ENCODE measurements around the gene SLC22A3. TPM values are rescaled to one million over a fixed set of nuclear protein-coding genes. Genes with fewer than 3 reads are reported as not detected.

The SLC22A3 gene
- total and polyA plus RNA-seq, 2 of the 4 experiments (the other 2 are of a cell fraction), result not detected

DNA sequence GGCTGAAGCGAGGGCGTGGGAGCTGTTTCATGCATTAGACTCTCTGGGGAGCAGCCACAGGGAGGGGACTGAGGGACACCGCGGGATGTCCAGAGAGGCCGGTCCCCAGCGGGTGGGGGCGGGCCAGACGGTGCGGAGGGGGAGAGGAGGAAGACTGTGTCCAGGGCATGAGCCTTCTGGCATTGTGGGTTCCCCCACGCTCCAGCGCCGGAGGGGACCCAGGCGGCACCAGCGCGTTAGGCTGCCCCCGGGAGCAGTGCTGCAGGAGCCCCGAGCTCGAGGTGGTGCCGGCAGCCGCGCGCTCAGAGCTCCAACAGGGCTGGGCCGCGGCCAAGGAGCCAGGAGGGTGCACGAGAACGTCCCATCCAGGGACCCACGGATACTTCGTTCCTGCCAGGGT lies 14.4 kb downstream of the SLC22A3 start:
- no peaks in the 10 kb centered on the region for H4K20me1 ChIP-seq (ENCODE audit: insufficient read depth, low read length)
- in situ Hi-C loops (cut with MboI; ENCODE audit: low sequenced_read_pairs) (no loop called here), intact Hi-C loops (cut with micrococcal nuclease) (no loop called here), dilution Hi-C loops (cut with HindIII; ENCODE audit: low sequenced_read_pairs, unreplicated experiment) (no loop called here)
- ATAC-seq (ENCODE audit: low read depth) (no peak), DNase-seq (no peak)
- no peak overlapping the region for H2AFZ ChIP-seq (replicated peaks; ENCODE audit: low read length, poor library complexity)
- H3K4me3 ChIP-seq (ENCODE audit: insufficient read depth, low read depth, low read length), result no peak overlapping the region
- no TSS peak for BruUV-seq (replicated peaks)
- H3K18ac ChIP-seq (ENCODE audit: low read depth, low read length), result no peak overlapping the region
- POLR2A ChIA-PET (ENCODE audit: unreplicated experiment), result no interaction called here
- TF ChIP-seq, protein P1, sequence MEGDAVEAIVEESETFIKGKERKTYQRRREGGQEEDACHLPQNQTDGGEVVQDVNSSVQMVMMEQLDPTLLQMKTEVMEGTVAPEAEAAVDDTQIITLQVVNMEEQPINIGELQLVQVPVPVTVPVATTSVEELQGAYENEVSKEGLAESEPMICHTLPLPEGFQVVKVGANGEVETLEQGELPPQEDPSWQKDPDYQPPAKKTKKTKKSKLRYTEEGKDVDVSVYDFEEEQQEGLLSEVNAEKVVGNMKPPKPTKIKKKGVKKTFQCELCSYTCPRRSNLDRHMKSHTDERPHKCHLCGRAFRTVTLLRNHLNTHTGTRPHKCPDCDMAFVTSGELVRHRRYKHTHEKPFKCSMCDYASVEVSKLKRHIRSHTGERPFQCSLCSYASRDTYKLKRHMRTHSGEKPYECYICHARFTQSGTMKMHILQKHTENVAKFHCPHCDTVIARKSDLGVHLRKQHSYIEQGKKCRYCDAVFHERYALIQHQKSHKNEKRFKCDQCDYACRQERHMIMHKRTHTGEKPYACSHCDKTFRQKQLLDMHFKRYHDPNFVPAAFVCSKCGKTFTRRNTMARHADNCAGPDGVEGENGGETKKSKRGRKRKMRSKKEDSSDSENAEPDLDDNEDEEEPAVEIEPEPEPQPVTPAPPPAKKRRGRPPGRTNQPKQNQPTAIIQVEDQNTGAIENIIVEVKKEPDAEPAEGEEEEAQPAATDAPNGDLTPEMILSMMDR (conservative IDR thresholded peaks at IDR 0.05; ENCODE audit: low read depth, low read length), result no peak
- TF ChIP-seq MAZ (IDR thresholded peaks at IDR 0.05; ENCODE audit: borderline replicate concordance, low read depth, low read length) (no peak), NFE2L2 (IDR thresholded peaks at IDR 0.05; ENCODE audit: low read depth, low read length) (no peak), CHD1 (IDR thresholded peaks at IDR 0.05; ENCODE audit: low read depth, low read length) (no peak), RCOR1 (IDR thresholded peaks at IDR 0.05; ENCODE audit: insufficient replicate concordance, low read length) (no peak), RAD21 (IDR thresholded peaks at IDR 0.05; ENCODE audit: low read length) (no peak), POLR2A (IDR thresholded peaks at IDR 0.05; ENCODE audit: low read depth, low read length) (no peak), MXI1 (IDR thresholded peaks at IDR 0.05; ENCODE audit: borderline replicate concordance, low read depth, low read length) (no peak), CEBPB (IDR thresholded peaks at IDR 0.05; ENCODE audit: low read depth, low read length) (no peak), BHLHE40 (IDR thresholded peaks at IDR 0.05; ENCODE audit: low read depth, low read length) (no peak), MAFK (IDR thresholded peaks at IDR 0.05; ENCODE audit: low read depth, low read length) (no peak), SMC3 (IDR thresholded peaks at IDR 0.05; ENCODE audit: low read depth, low read length) (no peak), FOS (IDR thresholded peaks at IDR 0.05; ENCODE audit: low read depth, low read length) (no peak), RFX5 (IDR thresholded peaks at IDR 0.05; ENCODE audit: low read depth, low read length) (no peak)
- TF ChIP-seq, protein P2, sequence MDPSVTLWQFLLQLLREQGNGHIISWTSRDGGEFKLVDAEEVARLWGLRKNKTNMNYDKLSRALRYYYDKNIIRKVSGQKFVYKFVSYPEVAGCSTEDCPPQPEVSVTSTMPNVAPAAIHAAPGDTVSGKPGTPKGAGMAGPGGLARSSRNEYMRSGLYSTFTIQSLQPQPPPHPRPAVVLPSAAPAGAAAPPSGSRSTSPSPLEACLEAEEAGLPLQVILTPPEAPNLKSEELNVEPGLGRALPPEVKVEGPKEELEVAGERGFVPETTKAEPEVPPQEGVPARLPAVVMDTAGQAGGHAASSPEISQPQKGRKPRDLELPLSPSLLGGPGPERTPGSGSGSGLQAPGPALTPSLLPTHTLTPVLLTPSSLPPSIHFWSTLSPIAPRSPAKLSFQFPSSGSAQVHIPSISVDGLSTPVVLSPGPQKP (IDR thresholded peaks at IDR 0.05; ENCODE audit: borderline replicate concordance, low read depth, low read length), result no peak
- TF ChIP-seq, protein P3, sequence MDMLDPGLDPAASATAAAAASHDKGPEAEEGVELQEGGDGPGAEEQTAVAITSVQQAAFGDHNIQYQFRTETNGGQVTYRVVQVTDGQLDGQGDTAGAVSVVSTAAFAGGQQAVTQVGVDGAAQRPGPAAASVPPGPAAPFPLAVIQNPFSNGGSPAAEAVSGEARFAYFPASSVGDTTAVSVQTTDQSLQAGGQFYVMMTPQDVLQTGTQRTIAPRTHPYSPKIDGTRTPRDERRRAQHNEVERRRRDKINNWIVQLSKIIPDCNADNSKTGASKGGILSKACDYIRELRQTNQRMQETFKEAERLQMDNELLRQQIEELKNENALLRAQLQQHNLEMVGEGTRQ (IDR thresholded peaks at IDR 0.05; ENCODE audit: low read depth, low read length), result no peak
- no peaks in the 10 kb centered on the region for H3K79me1 ChIP-seq (ENCODE audit: low read depth in 1 of 2, low read length in 2 of 2)
- no peak overlapping the region for H2AK9ac ChIP-seq (replicated peaks; ENCODE audit: low read depth, low read length, poor library complexity)
- H3K23ac ChIP-seq (ENCODE audit: low read depth, low read length), result no peak overlapping the region
- H3K27ac ChIP-seq (ENCODE audit: insufficient read depth, low read length), result no peak overlapping the region
- H3K4me2 ChIP-seq (ENCODE audit: low read depth, low read length), result no peak overlapping the region
- no peaks in the 10 kb centered on the region for H3K9me1 ChIP-seq (ENCODE audit: insufficient read depth, low read length)
- H3K9me3 ChIP-seq (ENCODE audit: control insufficient read depth, insufficient read depth, low read length), result 0 out of 2 replicates have a peak, but pooled peaks cover 2% of the 10 kb centered on the region
- no peaks in the 10 kb centered on the region for H3K4me1 ChIP-seq (ENCODE audit: control insufficient read depth, insufficient read depth, low read length)
- no peak overlapping the region for H3K4ac ChIP-seq (ENCODE audit: low read depth, low read length)
- no peak overlapping the region for H2BK120ac ChIP-seq (ENCODE audit: low read depth, low read length)
- no peak overlapping the region for H2BK5ac ChIP-seq (ENCODE audit: low read depth, low read length, poor library complexity, severe bottlenecking)
- no peak overlapping the region for H4K91ac ChIP-seq (ENCODE audit: insufficient read depth, low read depth, low read length)
- H3K27me3 ChIP-seq (ENCODE audit: control insufficient read depth, insufficient read depth, low read length), result no peaks in the 10 kb centered on the region
- H4K8ac ChIP-seq (ENCODE audit: low read depth in 2 of 2, low read length in 2 of 2), result no peak overlapping the region
- H4K5ac ChIP-seq (ENCODE audit: low read depth, low read length), result no peak overlapping the region
- H3K9ac ChIP-seq (ENCODE audit: low read depth, low read length), result no peak overlapping the region
- no peak overlapping the region for H3K56ac ChIP-seq (ENCODE audit: extremely low read depth, insufficient read depth, low read length)
- no peak overlapping the region for H2AK5ac ChIP-seq (ENCODE audit: low read depth, low read length)
- H3K36me3 ChIP-seq (ENCODE audit: control insufficient read depth, insufficient read depth, low read length), result no peaks in the 10 kb centered on the region
- no peak overlapping the region for H2BK20ac ChIP-seq (ENCODE audit: low read depth, low read length)
- no peak overlapping the region for H3K14ac ChIP-seq (replicated peaks; ENCODE audit: low read depth, low read length)
- CTCF ChIA-PET, result no interaction called here
- WGBS, 2 experiments (ENCODE audit: extremely low coverage in 2 of 2, insufficient read length in 1 of 2), result 82% methylated on average over 13 of the region's 28 CpGs; no CpG with 5 or more reads in 1 of the 2 experiments
- H2BK15ac ChIP-seq (ENCODE audit: low read depth, low read length), result no peak overlapping the region
